ENCODE results near the gene TMC4. TPM values are rescaled to one million over a fixed set of nuclear protein-coding genes. Genes with fewer than 3 reads are reported as not detected.

Gene TMC4
- total and polyA plus RNA-seq, 12 donors, result 0.48 to 18.2 (median 1.3) TPM

DNA sequence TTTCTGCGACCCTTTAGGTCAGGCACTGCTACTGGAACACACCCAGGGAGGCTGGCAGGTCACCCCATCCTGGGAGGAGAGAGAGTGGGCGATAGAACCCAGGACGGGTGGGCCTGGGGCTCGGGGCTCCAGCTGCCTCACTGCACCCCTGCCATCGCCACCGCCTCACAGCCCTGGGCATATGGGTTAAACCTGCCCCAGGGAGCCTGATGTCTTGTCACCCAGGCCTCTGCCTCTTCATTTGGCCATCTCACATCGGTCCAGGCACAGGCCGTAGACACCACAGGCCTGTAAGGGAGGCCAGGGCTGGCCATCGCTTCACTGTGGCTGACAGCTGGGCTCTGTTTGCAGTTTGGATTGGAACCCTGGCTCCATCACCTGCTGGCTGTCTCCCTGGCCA lies 47.2 kb downstream of the TMC4 start:
- WGBS, 4 donors, result 74 to 94% (median 88%) methylated on average over 8 to 9 of the region's 9 CpGs
- no peaks in the 10 kb centered on the region for H3K4me1 ChIP-seq (replicated peaks in 1 of 2)
- H3K27ac ChIP-seq, result no peak overlapping the region
- H3K36me3 ChIP-seq (replicated peaks in 1 of 2), result peaks cover 0 to 89% of the 10 kb centered on the region in 2 donors
- no peak for TF ChIP-seq POLR2A (IDR thresholded peaks at IDR 0.05)
- TF ChIP-seq, protein P1, sequence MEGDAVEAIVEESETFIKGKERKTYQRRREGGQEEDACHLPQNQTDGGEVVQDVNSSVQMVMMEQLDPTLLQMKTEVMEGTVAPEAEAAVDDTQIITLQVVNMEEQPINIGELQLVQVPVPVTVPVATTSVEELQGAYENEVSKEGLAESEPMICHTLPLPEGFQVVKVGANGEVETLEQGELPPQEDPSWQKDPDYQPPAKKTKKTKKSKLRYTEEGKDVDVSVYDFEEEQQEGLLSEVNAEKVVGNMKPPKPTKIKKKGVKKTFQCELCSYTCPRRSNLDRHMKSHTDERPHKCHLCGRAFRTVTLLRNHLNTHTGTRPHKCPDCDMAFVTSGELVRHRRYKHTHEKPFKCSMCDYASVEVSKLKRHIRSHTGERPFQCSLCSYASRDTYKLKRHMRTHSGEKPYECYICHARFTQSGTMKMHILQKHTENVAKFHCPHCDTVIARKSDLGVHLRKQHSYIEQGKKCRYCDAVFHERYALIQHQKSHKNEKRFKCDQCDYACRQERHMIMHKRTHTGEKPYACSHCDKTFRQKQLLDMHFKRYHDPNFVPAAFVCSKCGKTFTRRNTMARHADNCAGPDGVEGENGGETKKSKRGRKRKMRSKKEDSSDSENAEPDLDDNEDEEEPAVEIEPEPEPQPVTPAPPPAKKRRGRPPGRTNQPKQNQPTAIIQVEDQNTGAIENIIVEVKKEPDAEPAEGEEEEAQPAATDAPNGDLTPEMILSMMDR (IDR thresholded peaks at IDR 0.05), result no peak
- no peaks in the 10 kb centered on the region for H3K27me3 ChIP-seq
- no peak for DNase-seq
- no peaks in the 10 kb centered on the region for H3K9me3 ChIP-seq (replicated peaks in 1 of 3)
- no peak overlapping the region for H3K4me3 ChIP-seq
- intact Hi-C loops (cut with DNase I), result no loop called here

DNA sequence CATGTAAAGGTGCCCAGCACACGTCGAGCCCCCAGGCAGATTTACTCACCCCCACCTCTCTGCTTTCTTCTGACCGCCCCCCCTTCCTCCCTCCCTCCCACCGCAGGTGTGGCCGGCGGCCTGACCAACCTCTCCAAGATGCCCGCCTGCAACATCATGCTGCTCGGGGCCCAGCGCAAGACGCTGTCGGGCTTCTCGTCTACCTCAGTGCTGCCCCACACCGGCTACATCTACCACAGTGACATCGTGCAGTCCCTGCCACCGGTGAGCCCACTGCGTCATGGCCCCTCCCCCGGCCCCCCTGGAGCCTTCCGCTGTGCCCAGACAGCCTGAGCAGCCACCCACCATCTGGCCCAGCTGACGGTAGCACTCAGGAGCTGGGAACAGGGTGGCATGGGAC lies 48.6 kb downstream of the TMC4 start:
- Histone ChIP-seq H3K4me1 (replicated peaks in 1 of 2) (no peaks in the 10 kb centered on the region), H3K36me3 (replicated peaks in 1 of 2) (peaks cover 0 to 97% of the 10 kb centered on the region in 2 donors), H3K27me3 (no peaks in the 10 kb centered on the region), H3K27ac (no peak overlapping the region), H3K9me3 (replicated peaks in 1 of 3) (no peaks in the 10 kb centered on the region), H3K4me3 (no peak overlapping the region)
- no peak for DNase-seq
- TF ChIP-seq, protein P1 (IDR thresholded peaks at IDR 0.05), result no peak
- no peak for TF ChIP-seq POLR2A (IDR thresholded peaks at IDR 0.05)
- intact Hi-C loops (cut with DNase I), result no loop called here
- WGBS, 4 donors, result 69 to 92% (median 88%) methylated on average over 3 to 19 of the region's 19 CpGs

DNA sequence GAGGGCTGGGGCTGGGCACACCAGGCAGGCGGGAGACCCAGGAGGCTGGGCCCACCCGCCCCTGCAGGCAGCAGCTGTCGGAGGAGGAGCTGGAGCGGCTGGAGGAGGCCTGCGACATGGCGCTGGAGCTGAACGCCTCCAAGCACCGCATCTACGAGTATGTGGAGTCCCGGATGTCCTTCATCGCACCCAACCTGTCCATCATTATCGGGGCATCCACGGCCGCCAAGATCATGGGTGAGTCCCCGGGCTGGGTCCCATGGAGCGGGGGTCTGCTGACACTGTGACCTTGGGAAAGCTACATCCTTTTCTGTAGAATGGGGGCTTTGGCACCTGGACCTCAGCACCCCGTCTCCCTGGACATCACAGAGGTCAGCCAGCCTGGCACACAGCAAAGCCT lies 49.3 kb downstream of the TMC4 start:
- Histone ChIP-seq H3K36me3 (replicated peaks in 1 of 2) (peaks cover 0 to 92% of the 10 kb centered on the region in 2 donors), H3K27me3 (no peaks in the 10 kb centered on the region), H3K27ac (no peak overlapping the region), H3K4me1 (replicated peaks in 1 of 2) (no peaks in the 10 kb centered on the region), H3K9me3 (replicated peaks in 1 of 3) (no peaks in the 10 kb centered on the region), H3K4me3 (no peak overlapping the region)
- intact Hi-C loops (cut with DNase I), result no loop called here
- TF ChIP-seq, protein P1 (IDR thresholded peaks at IDR 0.05), result no peak
- no peak for TF ChIP-seq POLR2A (IDR thresholded peaks at IDR 0.05)
- DNase-seq, result no peak
- WGBS, 4 donors, result 90 to 100% (median 92%) methylated on average over 4 to 17 of the region's 17 CpGs

DNA sequence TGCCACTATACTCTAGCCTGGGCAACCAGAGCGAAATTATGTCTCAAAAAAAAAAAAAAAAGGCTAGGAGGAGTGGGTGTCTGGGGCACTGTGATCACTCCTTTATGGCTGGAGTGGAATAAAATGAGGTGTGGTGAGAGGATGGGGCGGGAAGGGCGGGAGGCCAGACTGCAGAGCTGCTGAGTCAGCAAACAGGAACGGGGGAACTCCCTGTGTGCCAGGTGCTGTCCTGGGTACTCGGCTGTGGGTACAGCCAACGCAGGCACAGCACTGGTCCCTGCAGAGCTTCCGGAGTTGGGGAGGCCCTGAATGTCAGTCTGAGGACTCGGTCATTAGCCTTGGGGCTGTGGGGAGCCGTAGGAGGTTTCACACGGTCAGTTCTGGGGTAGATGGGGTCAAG lies 51.7 kb downstream of the TMC4 start:
- WGBS, 4 donors, result 86 to 96% (median 96%) methylated on average over 10 of the region's 10 CpGs
- no peak for DNase-seq

More for the DNA sequence above, 51.7 kb downstream of the TMC4 start:
- Histone ChIP-seq H3K27ac (no peak overlapping the region), H3K4me1 (replicated peaks in 1 of 2) (peaks cover 7 to 8% of the 10 kb centered on the region in 2 donors), H3K9me3 (replicated peaks in 1 of 3) (no peaks in the 10 kb centered on the region), H3K27me3 (no peaks in the 10 kb centered on the region), H3K4me3 (no peak overlapping the region), H3K36me3 (replicated peaks in 1 of 2) (peaks cover 0 to 73% of the 10 kb centered on the region in 2 donors)
- TF ChIP-seq, protein P1 (IDR thresholded peaks at IDR 0.05), result no peak
- TF ChIP-seq POLR2A (IDR thresholded peaks at IDR 0.05), result no peak
- intact Hi-C loops (cut with DNase I), result no loop called here

Measured in adrenal gland (tissue), 12 donors.